GM21619 (cell line): ENCODE measurements around the gene SEPTIN6.
"Not testable (repeated sequence)": the region's sequence is repeated elsewhere in the genome, so short reads cannot be mapped to it uniquely, and the experiment has no call there.

Experiments
- ATAC-seq: cut with Tn5 transposase; IDR thresholded peaks from one replicate; pipeline ENCODE4 v1.9.1; 2021; ENCODE audit not compliant: unreplicated experiment

The SEPTIN6 gene

DNA sequence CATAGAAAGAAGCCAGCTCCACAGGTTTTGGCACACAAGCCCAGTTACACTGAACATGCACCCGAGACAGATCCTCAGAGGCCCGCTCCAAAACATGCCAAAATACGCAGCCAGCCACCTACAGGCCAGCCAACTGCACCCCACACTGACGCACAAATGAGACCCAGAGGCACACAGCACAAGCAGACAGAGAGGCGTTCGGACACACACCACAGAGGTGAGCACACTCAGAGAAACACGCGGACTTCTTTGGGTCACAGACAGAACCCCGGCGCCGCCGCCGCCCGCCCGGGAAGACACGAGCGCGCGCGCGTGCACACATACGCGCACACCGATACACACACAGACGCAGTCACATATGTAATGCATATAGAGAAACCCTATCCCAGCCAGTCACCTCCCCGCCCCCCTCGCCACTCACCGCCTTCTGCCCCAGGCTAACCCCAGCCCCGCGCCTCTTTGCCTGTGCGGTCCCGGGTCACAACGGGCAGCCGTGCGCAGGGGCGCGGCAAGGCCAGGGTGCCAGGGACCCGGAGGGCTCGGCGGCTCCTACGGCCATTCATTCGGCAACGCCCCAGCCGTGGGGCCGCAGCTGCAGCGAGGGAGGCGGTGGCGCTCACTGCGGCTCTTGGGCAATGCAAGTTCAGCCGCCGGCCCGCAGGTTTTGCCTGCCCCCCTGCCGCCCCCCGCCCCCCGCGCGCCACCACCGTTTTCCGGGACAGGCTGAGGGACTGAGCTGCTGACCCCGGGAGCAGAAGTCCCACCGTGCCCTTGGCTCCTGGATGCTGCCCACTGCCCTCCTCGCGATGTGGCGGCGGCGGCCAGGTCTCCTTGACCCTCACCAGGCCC lies 553 bp downstream of the SEPTIN6 start:
- no peak for ATAC-seq

- no peak for ATAC-seq
Observed at GRCh38 chrX:119690921-119691716, 1.8 kb downstream of the SEPTIN6 start.

- no peak for ATAC-seq
Observed at GRCh38 chrX:119688911-119689321, 4.1 kb downstream of the SEPTIN6 start.

DNA sequence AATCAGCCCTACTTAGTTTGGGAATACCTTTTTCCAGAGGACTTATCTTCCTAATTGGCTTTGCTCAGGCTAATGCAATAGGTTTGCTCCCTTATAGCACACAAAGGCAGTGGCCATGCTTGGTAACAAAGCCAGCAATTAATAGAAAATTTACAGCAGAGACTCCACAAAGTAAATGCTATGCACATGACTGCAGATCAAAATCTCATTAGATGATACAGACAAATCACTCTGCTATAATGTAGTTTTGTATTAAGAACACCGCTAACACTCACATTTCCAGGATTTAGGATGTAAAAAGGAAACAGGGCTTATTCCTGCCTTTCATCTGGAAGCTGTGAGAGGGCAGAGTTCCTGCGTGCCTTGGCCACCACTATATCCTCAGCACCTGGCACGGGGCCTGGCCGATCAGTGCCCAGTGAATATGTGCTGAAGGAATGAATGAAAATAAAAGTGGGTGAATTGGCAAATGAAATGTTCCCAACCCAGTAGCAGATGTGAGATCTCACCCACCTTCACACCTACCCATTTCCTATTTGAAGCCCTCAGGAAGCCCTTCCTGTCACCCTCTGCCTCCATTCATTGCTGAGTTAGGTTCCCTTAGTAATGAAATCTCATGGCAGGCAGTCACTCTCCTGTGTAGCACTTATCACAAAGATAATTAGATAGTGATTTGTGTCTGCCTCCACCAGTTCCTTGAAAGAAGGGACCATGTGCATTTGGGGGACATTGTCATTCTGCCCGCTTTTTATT lies 5.1 kb downstream of the SEPTIN6 start:
- no peak for ATAC-seq

GRCh38 chrX:119686087-119686691 lies 6.8 kb downstream of the SEPTIN6 start:
- ATAC-seq, result peak; percentile 32

DNA sequence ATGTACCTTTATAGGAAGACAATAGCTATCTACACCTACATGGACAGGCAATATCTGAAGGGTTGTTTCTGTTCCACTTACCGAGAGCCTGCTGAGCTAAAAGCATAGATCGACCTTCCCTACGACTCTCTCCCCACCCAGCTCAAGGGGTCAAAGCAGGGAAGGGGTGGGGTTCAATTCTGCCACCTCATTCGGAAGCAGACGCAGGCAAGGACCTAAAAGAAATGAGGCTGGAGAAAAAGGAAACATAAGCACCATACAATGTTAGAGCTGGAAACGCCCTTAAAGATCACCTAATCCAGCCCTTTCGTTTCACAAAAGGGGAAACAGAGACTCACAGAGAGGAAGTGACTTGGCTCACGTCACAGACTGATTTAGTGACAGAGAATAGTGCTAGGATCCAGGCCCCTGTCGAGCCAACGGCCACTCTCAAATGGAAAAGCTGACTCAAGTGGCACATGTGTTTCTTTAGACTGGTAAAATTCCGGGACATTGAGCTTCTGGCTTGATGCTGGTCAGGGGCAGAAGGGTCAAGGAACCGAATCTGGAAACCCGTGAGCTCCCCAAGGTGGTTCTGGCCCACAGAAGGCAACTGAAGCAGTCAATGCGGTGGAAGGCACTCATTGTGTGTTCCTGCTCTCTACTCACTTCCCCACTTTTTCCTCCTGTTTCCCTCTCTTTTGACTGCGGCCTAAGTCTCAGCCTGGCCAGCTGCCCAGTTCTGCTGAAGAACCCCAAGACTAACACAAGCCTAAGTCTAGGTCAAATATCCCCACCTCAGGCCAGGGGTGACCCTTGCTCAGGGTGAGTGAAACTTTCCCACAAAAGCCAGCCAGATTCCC lies 7.5 kb downstream of the SEPTIN6 start:
- ATAC-seq, result peak; percentile 43

GRCh38 chrX:119684916-119685224 lies 8.1 kb downstream of the SEPTIN6 start:
- ATAC-seq, result no peak

DNA sequence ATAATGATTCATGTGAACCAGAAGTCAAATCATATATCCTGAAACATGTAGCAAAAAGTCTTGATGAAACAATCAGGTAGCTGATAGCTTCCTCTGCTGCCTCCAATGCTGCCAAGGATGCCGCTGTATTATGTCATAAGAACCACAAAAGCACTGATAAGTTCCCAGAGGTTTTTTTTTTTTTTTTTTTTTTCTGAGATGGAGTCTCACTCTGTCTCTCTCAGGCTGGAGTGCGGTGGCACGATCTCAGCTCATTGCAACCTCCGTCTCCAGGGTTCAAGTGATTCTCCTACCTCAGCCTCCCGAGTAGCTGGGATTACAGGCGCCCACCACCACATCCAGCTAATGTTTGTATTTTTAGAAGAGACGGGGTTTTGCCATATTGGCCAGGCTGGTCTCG lies 8.7 kb downstream of the SEPTIN6 start:
- ATAC-seq, result not testable (repeated sequence)

DNA sequence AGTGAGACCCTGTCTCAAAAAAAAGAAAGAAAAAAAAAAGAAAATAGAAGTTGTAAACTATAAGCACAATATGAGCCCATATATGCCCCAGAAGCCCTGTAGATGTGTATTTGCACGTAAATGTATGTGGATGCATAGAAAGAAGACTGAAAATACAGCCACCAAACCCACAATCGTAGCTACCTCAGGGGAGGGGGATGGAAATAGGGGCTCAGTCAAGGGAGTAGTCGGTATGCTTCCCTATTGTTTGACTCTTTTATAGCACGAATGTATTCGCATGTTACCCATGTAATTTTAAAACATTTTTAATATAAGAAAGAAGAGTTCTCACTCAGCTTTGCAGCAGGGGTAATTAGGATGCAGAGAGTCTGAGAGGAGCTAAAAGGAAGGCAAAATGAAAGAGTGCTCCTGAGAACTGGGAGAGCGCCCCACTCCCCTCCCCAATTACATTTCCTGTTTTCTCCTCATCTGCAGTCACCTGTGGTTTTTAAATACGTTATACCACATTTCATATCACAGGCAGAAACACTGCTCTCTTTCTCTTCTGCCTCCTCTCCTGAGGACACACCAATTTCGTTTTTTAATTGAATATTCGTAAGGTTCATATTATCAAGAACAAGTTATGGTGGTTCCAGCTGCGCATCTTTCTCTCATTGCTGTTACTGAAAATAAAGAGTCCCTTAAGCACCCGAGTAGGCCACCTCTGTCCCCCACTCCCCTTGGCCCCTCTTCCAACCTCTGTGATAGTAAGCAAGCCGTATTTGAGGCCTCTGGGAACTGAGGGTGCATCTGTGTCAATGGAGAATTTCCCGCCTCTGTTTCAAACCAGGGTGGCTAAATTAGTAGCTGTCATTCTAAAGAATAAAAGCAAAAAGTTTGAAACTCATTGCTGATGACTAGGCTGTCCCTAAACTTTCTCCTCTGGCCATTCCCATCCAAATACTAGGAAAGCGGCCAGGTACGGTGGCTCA lies 10.7 kb downstream of the SEPTIN6 start:
- no peak for ATAC-seq

- ATAC-seq, result no peak
Observed at GRCh38 chrX:119677654-119677981, 15.3 kb downstream of the SEPTIN6 start.

- no peak for ATAC-seq
Observed at GRCh38 chrX:119676949-119677653, 15.9 kb downstream of the SEPTIN6 start.

DNA sequence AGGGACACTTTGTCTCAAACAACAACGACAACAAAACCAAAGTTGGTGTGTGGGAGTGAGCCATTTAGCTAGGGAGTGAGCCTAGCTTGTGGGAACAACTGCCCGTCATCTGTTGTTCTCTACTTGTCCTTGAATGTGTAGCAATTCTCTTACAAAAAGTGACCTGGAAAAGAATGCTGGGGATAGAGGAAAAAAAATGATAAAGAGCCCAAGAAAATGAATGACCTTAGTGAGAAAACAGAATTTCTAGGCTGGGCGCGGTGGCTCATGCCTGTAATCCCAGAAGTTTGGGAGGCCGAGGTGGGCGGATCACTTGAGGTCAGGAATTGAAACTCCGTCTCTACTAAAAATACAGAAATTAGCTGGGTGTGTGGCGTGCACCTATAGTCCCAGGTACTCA lies 19.6 kb downstream of the SEPTIN6 start:
- no peak for ATAC-seq

DNA sequence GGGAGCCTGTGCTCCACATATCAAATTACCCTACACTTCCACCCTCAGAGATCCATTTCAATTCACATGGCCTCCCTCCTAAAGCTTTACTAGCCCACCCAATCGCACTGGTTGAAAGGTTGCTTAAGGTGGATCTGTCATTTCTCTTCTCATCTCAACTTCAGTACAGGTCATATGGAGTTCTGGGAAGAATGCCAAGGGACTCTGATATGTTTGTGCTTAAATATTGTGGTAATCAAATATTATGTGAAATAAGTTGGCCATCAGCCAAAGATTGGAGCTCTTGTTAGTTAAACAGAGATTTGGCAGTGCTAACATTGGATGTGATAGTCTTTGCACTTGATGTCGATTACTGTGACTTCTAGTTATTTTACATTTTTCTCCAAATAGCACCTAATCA lies 20.5 kb downstream of the SEPTIN6 start:
- no peak for ATAC-seq

DNA sequence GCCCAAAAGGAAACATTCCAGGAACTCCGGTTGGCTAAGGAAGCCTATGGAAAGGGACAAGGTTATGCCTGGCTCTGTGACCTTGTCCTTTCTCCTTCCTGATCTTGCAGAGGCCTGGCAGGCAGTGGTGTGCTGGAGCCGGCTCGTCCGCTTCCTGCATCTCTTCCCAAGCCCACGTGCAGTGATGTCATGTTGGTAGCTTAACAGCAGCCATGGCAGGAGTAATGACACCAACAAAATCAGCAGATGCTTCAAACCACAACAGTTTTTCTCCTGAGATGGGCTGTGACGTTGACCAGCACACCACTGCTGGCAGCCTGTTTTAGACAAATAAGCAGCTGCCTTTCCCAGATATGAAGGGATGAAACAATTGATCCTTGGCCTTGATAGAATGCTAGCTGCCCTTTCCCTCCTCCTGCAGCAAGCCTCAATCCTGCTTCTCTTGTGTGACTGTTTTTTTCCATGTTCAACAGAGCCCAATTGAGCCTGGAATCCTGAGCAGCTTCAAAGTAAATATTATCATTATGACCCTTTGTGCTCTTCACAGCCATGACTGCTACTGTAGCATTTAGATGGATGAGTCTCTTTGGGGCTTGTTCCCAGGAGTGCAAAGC lies 23.4 kb downstream of the SEPTIN6 start:
- ATAC-seq, result no peak

- no peak for ATAC-seq
Observed at GRCh38 chrX:119667111-119667878, 25.7 kb downstream of the SEPTIN6 start.

GRCh38 chrX:119664877-119665276 lies 28.1 kb downstream of the SEPTIN6 start:
- ATAC-seq, result not testable (repeated sequence)

GRCh38 chrX:119661486-119661885 lies 31.5 kb downstream of the SEPTIN6 start:
- ATAC-seq, result no peak
